RCC 7860 (cell line): ENCODE results near the gene CCDC73.
"Not testable (repeated sequence)": the region's sequence is repeated elsewhere in the genome, so short reads cannot be mapped to it uniquely, and the experiment has no call there.

ENCODE experiments used
- DNase-seq: peaks from one replicate; pipeline ENCODE4 v3.0.0-alpha.2; 2015; ENCODE audit warnings: low spot score
- FAIRE-seq: peaks from 2 replicates; lab custom pipeline; 2012; peaks lifted over from hg19 to GRCh38; lab: Jason Lieb, UNC

Gene CCDC73

GRCh38 chr11:32809313-32809712 lies 14.9 kb upstream of the CCDC73 start:
- DNase-seq, result peak; percentile 37

GRCh38 chr11:32796425-32796824 lies 2.0 kb upstream of the CCDC73 start:
- no peak for DNase-seq
- no peak for FAIRE-seq

More at GRCh38 chr11:32809313-32809712, 14.9 kb upstream of the CCDC73 start:
- no peak for FAIRE-seq

- DNase-seq, result peak; percentile 24
- FAIRE-seq, result peak; percentile 60
Measured at GRCh38 chr11:32792948-32793475, 1.4 kb downstream of the CCDC73 start.

- no peak for DNase-seq
- no peak for FAIRE-seq
Measured at GRCh38 chr11:32792111-32792947, 2.1 kb downstream of the CCDC73 start.

GRCh38 chr11:32790916-32791315 lies 3.5 kb downstream of the CCDC73 start:
- FAIRE-seq (no peak), DNase-seq (no peak)

GRCh38 chr11:32786811-32787210 lies 7.7 kb downstream of the CCDC73 start:
- FAIRE-seq, result no peak
- DNase-seq, result no peak

- DNase-seq (no peak), FAIRE-seq (no peak)
Measured at GRCh38 chr11:32785262-32785661, 9.2 kb downstream of the CCDC73 start.

- FAIRE-seq, result no peak
- no peak for DNase-seq
Measured at GRCh38 chr11:32781721-32782120, 12.7 kb downstream of the CCDC73 start.

- FAIRE-seq, DNase-seq: not testable (repeated sequence)
Measured at GRCh38 chr11:32780839-32781238, 13.6 kb downstream of the CCDC73 start.

GRCh38 chr11:32779136-32779535 lies 15.3 kb downstream of the CCDC73 start:
- DNase-seq, result no peak
- FAIRE-seq, result no peak

- DNase-seq, result no peak
- no peak for FAIRE-seq
Measured at GRCh38 chr11:32775908-32776307, 18.6 kb downstream of the CCDC73 start.

- FAIRE-seq (no peak), DNase-seq (no peak)
Measured at GRCh38 chr11:32774081-32774480, 20.4 kb downstream of the CCDC73 start.

GRCh38 chr11:32772731-32773130 lies 21.7 kb downstream of the CCDC73 start:
- DNase-seq (no peak), FAIRE-seq (no peak)

GRCh38 chr11:32761774-32762173 lies 32.7 kb downstream of the CCDC73 start:
- FAIRE-seq, DNase-seq: not testable (repeated sequence)

GRCh38 chr11:32758291-32758690 lies 36.2 kb downstream of the CCDC73 start:
- FAIRE-seq (no peak), DNase-seq (no peak)

GRCh38 chr11:32753181-32753580 lies 41.3 kb downstream of the CCDC73 start:
- not testable (repeated sequence) for FAIRE-seq, DNase-seq

- DNase-seq (no peak), FAIRE-seq (no peak)
Measured at GRCh38 chr11:32752001-32752400, 42.5 kb downstream of the CCDC73 start.

- FAIRE-seq (no peak), DNase-seq (no peak)
Measured at GRCh38 chr11:32751381-32751780, 43.1 kb downstream of the CCDC73 start.

- no peak for DNase-seq
- FAIRE-seq, result no peak
Measured at GRCh38 chr11:32729976-32730375, 64.5 kb downstream of the CCDC73 start.

- FAIRE-seq, result no peak
- no peak for DNase-seq
Measured at GRCh38 chr11:32723332-32723731, 71.1 kb downstream of the CCDC73 start.

- FAIRE-seq (no peak), DNase-seq (peak; percentile 8)
Measured at GRCh38 chr11:32722255-32722654, 72.2 kb downstream of the CCDC73 start.

GRCh38 chr11:32713496-32713895 lies 81.0 kb downstream of the CCDC73 start:
- DNase-seq, result no peak
- FAIRE-seq, result no peak
